Right atrium auricular region (tissue), 2 donors: ENCODE data around the gene RASGRF2. TPM values are rescaled to one million over a fixed set of nuclear protein-coding genes. Genes with fewer than 3 reads are reported as not detected.

Experiments used
- DNase-seq: peaks from one replicate; pipeline ENCODE4 v3.0.0-alpha.2; 2019; ENCODE audit warnings: low spot score
- H3K27ac ChIP-seq, 2 donors: fragments of 200-600 bp; sonication (generic); 1 replicate in 1 of 2; 2 replicates in 1 of 2; pipeline ENCODE4 v1.5.1; 2016 to 2019
- H3K27me3 ChIP-seq, 2 donors: fragments of 200-600 bp; sonication (generic); one replicate each; pipeline versions ENCODE4 v1.5.1 to v1.6.0; 2017 to 2019
- H3K36me3 ChIP-seq: fragments of 200-600 bp; sonication (generic); one replicate; pipeline ENCODE4 v1.5.1; 2016
- H3K4me1 ChIP-seq, 2 donors: fragments of 200-600 bp; sonication (generic); one replicate each; pipeline versions ENCODE4 v1.5.1 to v1.6.0; 2017 to 2019
- H3K4me3 ChIP-seq, 2 donors: fragments of 200-600 bp; sonication (generic); 1 replicate in 1 of 2; 2 replicates in 1 of 2; pipeline ENCODE4 v1.5.1; 2017 to 2019; ENCODE audit warnings: mild to moderate bottlenecking in 1 of 2, moderate library complexity in 1 of 2
- H3K9me3 ChIP-seq, 2 donors: fragments of 200-600 bp; sonication (generic); one replicate each; pipeline ENCODE4 v1.5.1; 2019
- CTCF ChIP-seq, 2 donors: fragments of 200-600 bp; sonication (generic); IDR thresholded peaks; one replicate each; pipeline ENCODE4 v1.5.1; 2019; ENCODE audit warnings: antibody characterized with exemption in 2 of 2
- total RNA-seq, 2 donors: library from RNA; depleted of rRNA; stranded (reverse); fragments of >200 nt; gene quantifications; one replicate each; pipeline ENCODE4 v1.1.0, GENCODE V29; 2016

RASGRF2 gene
- total RNA-seq, 2 donors from 2014 or later, result 3.5 to 6.3 TPM

- no peak for TF ChIP-seq CTCF (IDR thresholded peaks at IDR 0.05)
- Histone ChIP-seq H3K4me3 (no peak overlapping the region), H3K36me3 (no peaks in the 10 kb centered on the region), H3K4me1 (peaks cover 0 to 4% of the 10 kb centered on the region in 2 donors), H3K9me3 (no peaks in the 10 kb centered on the region), H3K27me3 (no peaks in the 10 kb centered on the region), H3K27ac (no peak overlapping the region)
- no peak for DNase-seq
These were observed 223.9 kb downstream of the RASGRF2 start for GRCh38 chr5:81183811-81184748.

- H3K36me3 ChIP-seq, result no peaks in the 10 kb centered on the region
- H3K4me1 ChIP-seq, result peaks cover 0 to 4% of the 10 kb centered on the region in 2 donors
- no peaks in the 10 kb centered on the region for H3K27me3 ChIP-seq
- no peak for DNase-seq
- H3K4me3 ChIP-seq, result no peak overlapping the region
- H3K27ac ChIP-seq, result no peak overlapping the region
- no peak for TF ChIP-seq CTCF (IDR thresholded peaks at IDR 0.05)
- no peaks in the 10 kb centered on the region for H3K9me3 ChIP-seq
These were observed 224.6 kb downstream of the RASGRF2 start for GRCh38 chr5:81184749-81185110.

- no peak overlapping the region for H3K4me3 ChIP-seq
- H3K9me3 ChIP-seq, result no peaks in the 10 kb centered on the region
- peak overlapping the region in 1 of 2 donors; percentile 22 for H3K27ac ChIP-seq
- DNase-seq, result no peak
- peaks cover 0 to 4% of the 10 kb centered on the region in 2 donors for H3K4me1 ChIP-seq
- no peak for TF ChIP-seq CTCF (IDR thresholded peaks at IDR 0.05)
- no peaks in the 10 kb centered on the region for H3K27me3 ChIP-seq
- no peaks in the 10 kb centered on the region for H3K36me3 ChIP-seq
These were observed 227.7 kb downstream of the RASGRF2 start for GRCh38 chr5:81187885-81188284.

GRCh38 chr5:81188962-81189361, 228.8 kb downstream of the RASGRF2 start:
- H3K36me3 ChIP-seq, result no peaks in the 10 kb centered on the region
- H3K27ac ChIP-seq, result no peak overlapping the region
- no peaks in the 10 kb centered on the region for H3K27me3 ChIP-seq
- no peak overlapping the region for H3K4me3 ChIP-seq
- TF ChIP-seq CTCF (IDR thresholded peaks at IDR 0.05), result no peak
- H3K4me1 ChIP-seq, result peaks cover 0 to 4% of the 10 kb centered on the region in 2 donors
- no peak for DNase-seq
- H3K9me3 ChIP-seq, result no peaks in the 10 kb centered on the region

- Histone ChIP-seq H3K36me3 (no peaks in the 10 kb centered on the region), H3K27ac (no peak overlapping the region), H3K27me3 (no peaks in the 10 kb centered on the region), H3K9me3 (no peaks in the 10 kb centered on the region), H3K4me1 (peaks cover 0 to 9% of the 10 kb centered on the region in 2 donors), H3K4me3 (no peak overlapping the region)
- DNase-seq, result no peak
- TF ChIP-seq CTCF (IDR thresholded peaks at IDR 0.05), result no peak
These were observed 229.8 kb downstream of the RASGRF2 start for GRCh38 chr5:81189875-81190498.
